ENCODE measurements around the gene ATXN2L. TPM values are rescaled to one million over a fixed set of nuclear protein-coding genes. Genes with fewer than 3 reads are reported as not detected.

ATXN2L gene
- total and polyA plus RNA-seq, 2 of the 13 experiments (the other 11 are each of a cell fraction or from before 2014, with no cell fraction given) = 40.8 to 55.1 TPM

DNA sequence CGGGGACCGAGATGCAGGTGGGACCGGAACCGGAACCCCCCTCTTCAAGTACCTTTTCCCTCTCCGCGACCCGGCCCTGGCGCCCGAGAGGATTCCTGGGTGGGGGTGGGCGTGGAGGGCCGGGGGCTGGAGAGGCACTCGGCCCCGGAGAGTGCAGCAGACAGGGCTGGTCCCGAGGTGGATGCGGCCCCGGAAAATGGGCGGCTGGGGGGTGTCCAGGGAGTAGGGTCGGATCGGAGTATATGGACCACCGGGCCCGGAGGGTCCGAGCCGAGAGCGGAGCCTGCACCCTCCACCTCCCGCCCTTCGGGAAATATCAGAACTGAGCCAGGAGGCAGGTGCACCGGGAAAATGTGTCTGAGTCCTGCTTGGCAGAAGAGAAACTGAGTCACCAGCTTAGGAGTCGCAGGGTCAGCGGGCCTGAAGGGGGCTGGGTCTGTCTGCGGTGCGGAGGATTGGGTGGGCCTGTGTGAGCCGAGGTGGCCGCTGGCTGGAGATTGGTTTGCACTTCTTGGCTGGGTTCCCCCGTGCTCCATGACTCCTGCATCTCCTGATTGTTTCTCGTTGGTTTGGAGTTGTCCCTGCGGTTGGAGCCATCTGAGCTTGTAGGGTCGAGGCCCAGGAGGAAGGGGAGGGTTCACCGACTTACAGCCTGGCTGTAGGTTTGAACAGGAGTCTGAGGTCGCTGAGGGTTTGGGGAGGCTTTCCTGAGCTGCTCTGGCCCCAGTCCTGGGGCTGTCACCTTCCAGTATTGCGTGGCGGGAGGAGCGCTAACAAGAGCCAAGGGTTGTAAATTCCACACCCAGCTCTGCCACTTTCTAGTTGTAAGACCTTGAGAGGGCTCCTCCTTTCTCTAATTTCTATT, 41.4 kb downstream of the ATXN2L start (continued):
- no peak for TF ChIP-seq SMAD1 (CRISPR knock-in tag; IDR thresholded peaks at IDR 0.05; ENCODE audit: borderline replicate concordance, low read depth)
- no peak for TF ChIP-seq ZBTB38 (CRISPR knock-in tag; IDR thresholded peaks at IDR 0.05)
- TF ChIP-seq DMAP1 (CRISPR knock-in tag; IDR thresholded peaks at IDR 0.05) = no peak
- TF ChIP-seq, protein P1, sequence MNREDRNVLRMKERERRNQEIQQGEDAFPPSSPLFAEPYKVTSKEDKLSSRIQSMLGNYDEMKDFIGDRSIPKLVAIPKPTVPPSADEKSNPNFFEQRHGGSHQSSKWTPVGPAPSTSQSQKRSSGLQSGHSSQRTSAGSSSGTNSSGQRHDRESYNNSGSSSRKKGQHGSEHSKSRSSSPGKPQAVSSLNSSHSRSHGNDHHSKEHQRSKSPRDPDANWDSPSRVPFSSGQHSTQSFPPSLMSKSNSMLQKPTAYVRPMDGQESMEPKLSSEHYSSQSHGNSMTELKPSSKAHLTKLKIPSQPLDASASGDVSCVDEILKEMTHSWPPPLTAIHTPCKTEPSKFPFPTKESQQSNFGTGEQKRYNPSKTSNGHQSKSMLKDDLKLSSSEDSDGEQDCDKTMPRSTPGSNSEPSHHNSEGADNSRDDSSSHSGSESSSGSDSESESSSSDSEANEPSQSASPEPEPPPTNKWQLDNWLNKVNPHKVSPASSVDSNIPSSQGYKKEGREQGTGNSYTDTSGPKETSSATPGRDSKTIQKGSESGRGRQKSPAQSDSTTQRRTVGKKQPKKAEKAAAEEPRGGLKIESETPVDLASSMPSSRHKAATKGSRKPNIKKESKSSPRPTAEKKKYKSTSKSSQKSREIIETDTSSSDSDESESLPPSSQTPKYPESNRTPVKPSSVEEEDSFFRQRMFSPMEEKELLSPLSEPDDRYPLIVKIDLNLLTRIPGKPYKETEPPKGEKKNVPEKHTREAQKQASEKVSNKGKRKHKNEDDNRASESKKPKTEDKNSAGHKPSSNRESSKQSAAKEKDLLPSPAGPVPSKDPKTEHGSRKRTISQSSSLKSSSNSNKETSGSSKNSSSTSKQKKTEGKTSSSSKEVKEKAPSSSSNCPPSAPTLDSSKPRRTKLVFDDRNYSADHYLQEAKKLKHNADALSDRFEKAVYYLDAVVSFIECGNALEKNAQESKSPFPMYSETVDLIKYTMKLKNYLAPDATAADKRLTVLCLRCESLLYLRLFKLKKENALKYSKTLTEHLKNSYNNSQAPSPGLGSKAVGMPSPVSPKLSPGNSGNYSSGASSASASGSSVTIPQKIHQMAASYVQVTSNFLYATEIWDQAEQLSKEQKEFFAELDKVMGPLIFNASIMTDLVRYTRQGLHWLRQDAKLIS (CRISPR knock-in tag; IDR thresholded peaks at IDR 0.05) = no peak
- TF ChIP-seq, protein P2, sequence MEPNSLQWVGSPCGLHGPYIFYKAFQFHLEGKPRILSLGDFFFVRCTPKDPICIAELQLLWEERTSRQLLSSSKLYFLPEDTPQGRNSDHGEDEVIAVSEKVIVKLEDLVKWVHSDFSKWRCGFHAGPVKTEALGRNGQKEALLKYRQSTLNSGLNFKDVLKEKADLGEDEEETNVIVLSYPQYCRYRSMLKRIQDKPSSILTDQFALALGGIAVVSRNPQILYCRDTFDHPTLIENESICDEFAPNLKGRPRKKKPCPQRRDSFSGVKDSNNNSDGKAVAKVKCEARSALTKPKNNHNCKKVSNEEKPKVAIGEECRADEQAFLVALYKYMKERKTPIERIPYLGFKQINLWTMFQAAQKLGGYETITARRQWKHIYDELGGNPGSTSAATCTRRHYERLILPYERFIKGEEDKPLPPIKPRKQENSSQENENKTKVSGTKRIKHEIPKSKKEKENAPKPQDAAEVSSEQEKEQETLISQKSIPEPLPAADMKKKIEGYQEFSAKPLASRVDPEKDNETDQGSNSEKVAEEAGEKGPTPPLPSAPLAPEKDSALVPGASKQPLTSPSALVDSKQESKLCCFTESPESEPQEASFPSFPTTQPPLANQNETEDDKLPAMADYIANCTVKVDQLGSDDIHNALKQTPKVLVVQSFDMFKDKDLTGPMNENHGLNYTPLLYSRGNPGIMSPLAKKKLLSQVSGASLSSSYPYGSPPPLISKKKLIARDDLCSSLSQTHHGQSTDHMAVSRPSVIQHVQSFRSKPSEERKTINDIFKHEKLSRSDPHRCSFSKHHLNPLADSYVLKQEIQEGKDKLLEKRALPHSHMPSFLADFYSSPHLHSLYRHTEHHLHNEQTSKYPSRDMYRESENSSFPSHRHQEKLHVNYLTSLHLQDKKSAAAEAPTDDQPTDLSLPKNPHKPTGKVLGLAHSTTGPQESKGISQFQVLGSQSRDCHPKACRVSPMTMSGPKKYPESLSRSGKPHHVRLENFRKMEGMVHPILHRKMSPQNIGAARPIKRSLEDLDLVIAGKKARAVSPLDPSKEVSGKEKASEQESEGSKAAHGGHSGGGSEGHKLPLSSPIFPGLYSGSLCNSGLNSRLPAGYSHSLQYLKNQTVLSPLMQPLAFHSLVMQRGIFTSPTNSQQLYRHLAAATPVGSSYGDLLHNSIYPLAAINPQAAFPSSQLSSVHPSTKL (CRISPR knock-in tag; IDR thresholded peaks at IDR 0.05) = no peak
- TF ChIP-seq, protein P3, sequence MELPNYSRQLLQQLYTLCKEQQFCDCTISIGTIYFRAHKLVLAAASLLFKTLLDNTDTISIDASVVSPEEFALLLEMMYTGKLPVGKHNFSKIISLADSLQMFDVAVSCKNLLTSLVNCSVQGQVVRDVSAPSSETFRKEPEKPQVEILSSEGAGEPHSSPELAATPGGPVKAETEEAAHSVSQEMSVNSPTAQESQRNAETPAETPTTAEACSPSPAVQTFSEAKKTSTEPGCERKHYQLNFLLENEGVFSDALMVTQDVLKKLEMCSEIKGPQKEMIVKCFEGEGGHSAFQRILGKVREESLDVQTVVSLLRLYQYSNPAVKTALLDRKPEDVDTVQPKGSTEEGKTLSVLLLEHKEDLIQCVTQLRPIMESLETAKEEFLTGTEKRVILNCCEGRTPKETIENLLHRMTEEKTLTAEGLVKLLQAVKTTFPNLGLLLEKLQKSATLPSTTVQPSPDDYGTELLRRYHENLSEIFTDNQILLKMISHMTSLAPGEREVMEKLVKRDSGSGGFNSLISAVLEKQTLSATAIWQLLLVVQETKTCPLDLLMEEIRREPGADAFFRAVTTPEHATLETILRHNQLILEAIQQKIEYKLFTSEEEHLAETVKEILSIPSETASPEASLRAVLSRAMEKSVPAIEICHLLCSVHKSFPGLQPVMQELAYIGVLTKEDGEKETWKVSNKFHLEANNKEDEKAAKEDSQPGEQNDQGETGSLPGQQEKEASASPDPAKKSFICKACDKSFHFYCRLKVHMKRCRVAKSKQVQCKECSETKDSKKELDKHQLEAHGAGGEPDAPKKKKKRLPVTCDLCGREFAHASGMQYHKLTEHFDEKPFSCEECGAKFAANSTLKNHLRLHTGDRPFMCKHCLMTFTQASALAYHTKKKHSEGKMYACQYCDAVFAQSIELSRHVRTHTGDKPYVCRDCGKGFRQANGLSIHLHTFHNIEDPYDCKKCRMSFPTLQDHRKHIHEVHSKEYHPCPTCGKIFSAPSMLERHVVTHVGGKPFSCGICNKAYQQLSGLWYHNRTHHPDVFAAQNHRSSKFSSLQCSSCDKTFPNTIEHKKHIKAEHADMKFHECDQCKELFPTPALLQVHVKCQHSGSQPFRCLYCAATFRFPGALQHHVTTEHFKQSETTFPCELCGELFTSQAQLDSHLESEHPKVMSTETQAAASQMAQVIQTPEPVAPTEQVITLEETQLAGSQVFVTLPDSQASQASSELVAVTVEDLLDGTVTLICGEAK (IDR thresholded peaks at IDR 0.05) = peak; percentile 68
- TF ChIP-seq, protein P3 (CRISPR knock-in tag; IDR thresholded peaks at IDR 0.05) = no peak
- TF ChIP-seq, protein P4, sequence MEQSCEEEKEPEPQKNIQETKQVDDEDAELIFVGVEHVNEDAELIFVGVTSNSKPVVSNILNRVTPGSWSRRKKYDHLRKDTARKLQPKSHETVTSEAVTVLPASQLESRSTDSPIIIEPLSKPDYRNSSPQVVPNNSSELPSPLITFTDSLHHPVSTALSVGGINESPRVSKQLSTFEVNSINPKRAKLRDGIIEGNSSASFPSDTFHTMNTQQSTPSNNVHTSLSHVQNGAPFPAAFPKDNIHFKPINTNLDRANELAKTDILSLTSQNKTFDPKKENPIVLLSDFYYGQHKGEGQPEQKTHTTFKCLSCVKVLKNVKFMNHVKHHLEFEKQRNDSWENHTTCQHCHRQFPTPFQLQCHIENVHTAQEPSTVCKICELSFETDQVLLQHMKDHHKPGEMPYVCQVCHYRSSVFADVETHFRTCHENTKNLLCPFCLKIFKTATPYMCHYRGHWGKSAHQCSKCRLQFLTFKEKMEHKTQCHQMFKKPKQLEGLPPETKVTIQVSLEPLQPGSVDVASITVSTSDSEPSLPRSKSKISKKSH (CRISPR knock-in tag; IDR thresholded peaks at IDR 0.05; ENCODE audit: borderline replicate concordance) = no peak
